Measurements from ENCODE around the gene CPXM2. TPM values are rescaled to one million over a fixed set of nuclear protein-coding genes. Genes with fewer than 3 reads are reported as not detected.
"Not testable (repeated sequence)": the region's sequence is repeated elsewhere in the genome, so short reads cannot be mapped to it uniquely, and the experiment has no call there.

Gene CPXM2
- total and polyA plus RNA-seq, 2 donors, result 5.8 to 6.9 TPM

DNA sequence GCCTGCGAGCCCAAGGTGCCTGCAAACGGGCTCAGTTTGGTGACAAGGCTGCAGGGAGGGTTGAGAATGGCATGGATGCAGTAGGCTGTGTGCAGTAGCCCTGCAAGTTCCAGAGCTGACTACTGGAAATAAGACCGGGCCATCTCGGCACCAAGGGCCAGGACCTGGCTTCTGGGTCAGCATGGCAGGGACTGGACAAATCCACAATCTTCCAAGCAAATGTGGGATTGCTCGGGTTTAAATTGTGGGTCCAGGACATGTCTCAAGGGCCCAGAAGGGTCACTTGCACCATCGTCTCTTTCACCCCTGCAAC, 147.4 kb downstream of the CPXM2 start:
- Histone ChIP-seq H3K9me3 (ENCODE audit: control insufficient read depth in 2 of 2, insufficient read depth in 1 of 2, low read length in 1 of 2) (no peaks in the 10 kb centered on the region), H3K36me3 (ENCODE audit: control insufficient read depth in 2 of 2, insufficient read depth in 2 of 2, low read length in 1 of 2) (no peaks in the 10 kb centered on the region), H3K27ac (ENCODE audit: low read depth in 1 of 2, low read length in 1 of 2) (no peak overlapping the region), H3K4me3 (ENCODE audit: low read length in 2 of 2) (no peak overlapping the region), H3K27me3 (ENCODE audit: control insufficient read depth in 2 of 2, insufficient read depth in 1 of 2, low read length in 1 of 2) (no peaks in the 10 kb centered on the region), H3K4me1 (ENCODE audit: control insufficient read depth in 2 of 2, insufficient read depth in 2 of 2, low read length in 2 of 2) (no peaks in the 10 kb centered on the region)
- DNase-seq (ENCODE audit: low read depth in 6 of 9, low spot score in 9 of 9), result no peak
- 87% methylated on average over 6 of the region's 6 CpGs for WGBS

- H3K36me3 ChIP-seq (ENCODE audit: control insufficient read depth in 2 of 2, insufficient read depth in 2 of 2, low read length in 1 of 2), result no peaks in the 10 kb centered on the region
- no peaks in the 10 kb centered on the region for H3K27me3 ChIP-seq (ENCODE audit: control insufficient read depth in 2 of 2, insufficient read depth in 1 of 2, low read length in 1 of 2)
- WGBS, result 86% methylated on average over 13 of the region's 13 CpGs
- H3K4me1 ChIP-seq (ENCODE audit: control insufficient read depth in 2 of 2, insufficient read depth in 2 of 2, low read length in 2 of 2), result no peaks in the 10 kb centered on the region
- no peak overlapping the region for H3K4me3 ChIP-seq (ENCODE audit: low read length in 2 of 2)
- no peak overlapping the region for H3K27ac ChIP-seq (ENCODE audit: low read depth in 1 of 2, low read length in 1 of 2)
- no peak for DNase-seq (ENCODE audit: low read depth in 6 of 9, low spot score in 9 of 9)
- H3K9me3 ChIP-seq (ENCODE audit: control insufficient read depth in 2 of 2, insufficient read depth in 1 of 2, low read length in 1 of 2), result no peaks in the 10 kb centered on the region
These were observed 148.0 kb downstream of the CPXM2 start for GRCh38 chr10:123743441-123744223.

GRCh38 chr10:123742751-123743440, 148.7 kb downstream of the CPXM2 start:
- Histone ChIP-seq H3K27me3 (ENCODE audit: control insufficient read depth in 2 of 2, insufficient read depth in 1 of 2, low read length in 1 of 2) (no peaks in the 10 kb centered on the region), H3K4me3 (ENCODE audit: low read length in 2 of 2) (no peak overlapping the region), H3K4me1 (ENCODE audit: control insufficient read depth in 2 of 2, insufficient read depth in 2 of 2, low read length in 2 of 2) (no peaks in the 10 kb centered on the region), H3K9me3 (ENCODE audit: control insufficient read depth in 2 of 2, insufficient read depth in 1 of 2, low read length in 1 of 2) (no peaks in the 10 kb centered on the region), H3K27ac (ENCODE audit: low read depth in 1 of 2, low read length in 1 of 2) (no peak overlapping the region), H3K36me3 (ENCODE audit: control insufficient read depth in 2 of 2, insufficient read depth in 2 of 2, low read length in 1 of 2) (no peaks in the 10 kb centered on the region)
- WGBS, result 83% methylated on average over 10 of the region's 10 CpGs
- no peak for DNase-seq (ENCODE audit: low read depth in 6 of 9, low spot score in 9 of 9)

GRCh38 chr10:123741711-123742110, 149.9 kb downstream of the CPXM2 start:
- Histone ChIP-seq H3K4me1 (ENCODE audit: control insufficient read depth in 2 of 2, insufficient read depth in 2 of 2, low read length in 2 of 2) (no peaks in the 10 kb centered on the region), H3K27ac (ENCODE audit: low read depth in 1 of 2, low read length in 1 of 2) (no peak overlapping the region), H3K36me3 (ENCODE audit: control insufficient read depth in 2 of 2, insufficient read depth in 2 of 2, low read length in 1 of 2) (no peaks in the 10 kb centered on the region), H3K4me3 (ENCODE audit: low read length in 2 of 2) (no peak overlapping the region), H3K9me3 (ENCODE audit: control insufficient read depth in 2 of 2, insufficient read depth in 1 of 2, low read length in 1 of 2) (no peaks in the 10 kb centered on the region), H3K27me3 (ENCODE audit: control insufficient read depth in 2 of 2, insufficient read depth in 1 of 2, low read length in 1 of 2) (no peaks in the 10 kb centered on the region)
- 96% methylated on average over 5 of the region's 5 CpGs for WGBS
- no peak for DNase-seq (ENCODE audit: low read depth in 6 of 9, low spot score in 9 of 9)

DNA sequence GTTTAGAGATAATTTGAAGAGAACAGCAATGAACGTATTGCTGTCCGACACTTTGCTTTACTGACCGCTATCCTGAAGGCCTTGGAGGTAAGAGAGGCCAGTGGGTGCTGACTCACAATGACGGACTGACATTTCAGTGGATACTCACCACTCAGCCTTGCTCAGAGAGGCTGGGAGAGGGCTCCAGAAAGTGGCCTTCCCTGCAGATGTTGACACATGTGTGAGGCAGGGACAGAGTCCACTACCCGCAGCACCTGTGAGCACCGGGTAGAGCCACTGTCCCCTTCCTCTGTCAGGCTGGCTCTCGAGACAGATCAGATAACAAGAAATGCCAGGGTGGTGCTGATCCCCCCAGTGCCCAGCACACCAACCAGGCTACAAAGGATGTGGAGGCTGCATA, 150.5 kb downstream of the CPXM2 start:
- WGBS, result 73% methylated on average over 7 of the region's 7 CpGs
- no peaks in the 10 kb centered on the region for H3K4me1 ChIP-seq (ENCODE audit: control insufficient read depth in 2 of 2, insufficient read depth in 2 of 2, low read length in 2 of 2)
- no peak for DNase-seq (ENCODE audit: low read depth in 6 of 9, low spot score in 9 of 9)
- no peaks in the 10 kb centered on the region for H3K36me3 ChIP-seq (ENCODE audit: control insufficient read depth in 2 of 2, insufficient read depth in 2 of 2, low read length in 1 of 2)
- no peaks in the 10 kb centered on the region for H3K27me3 ChIP-seq (ENCODE audit: control insufficient read depth in 2 of 2, insufficient read depth in 1 of 2, low read length in 1 of 2)
- no peaks in the 10 kb centered on the region for H3K9me3 ChIP-seq (ENCODE audit: control insufficient read depth in 2 of 2, insufficient read depth in 1 of 2, low read length in 1 of 2)
- H3K4me3 ChIP-seq (ENCODE audit: low read length in 2 of 2), result no peak overlapping the region
- no peak overlapping the region for H3K27ac ChIP-seq (ENCODE audit: low read depth in 1 of 2, low read length in 1 of 2)

GRCh38 chr10:123736917-123737316, 154.7 kb downstream of the CPXM2 start:
- H3K27ac ChIP-seq (ENCODE audit: low read depth in 1 of 2, low read length in 1 of 2); H3K4me1 ChIP-seq (ENCODE audit: control insufficient read depth in 2 of 2, insufficient read depth in 2 of 2, low read length in 2 of 2); DNase-seq (ENCODE audit: low read depth in 6 of 9, low spot score in 9 of 9); H3K4me3 ChIP-seq (ENCODE audit: low read length in 2 of 2); H3K9me3 ChIP-seq (ENCODE audit: control insufficient read depth in 2 of 2, insufficient read depth in 1 of 2, low read length in 1 of 2); H3K27me3 ChIP-seq (ENCODE audit: control insufficient read depth in 2 of 2, insufficient read depth in 1 of 2, low read length in 1 of 2); H3K36me3 ChIP-seq (ENCODE audit: control insufficient read depth in 2 of 2, insufficient read depth in 2 of 2, low read length in 1 of 2): not testable (repeated sequence)
- 94% methylated on average over 4 of the region's 4 CpGs for WGBS

DNA sequence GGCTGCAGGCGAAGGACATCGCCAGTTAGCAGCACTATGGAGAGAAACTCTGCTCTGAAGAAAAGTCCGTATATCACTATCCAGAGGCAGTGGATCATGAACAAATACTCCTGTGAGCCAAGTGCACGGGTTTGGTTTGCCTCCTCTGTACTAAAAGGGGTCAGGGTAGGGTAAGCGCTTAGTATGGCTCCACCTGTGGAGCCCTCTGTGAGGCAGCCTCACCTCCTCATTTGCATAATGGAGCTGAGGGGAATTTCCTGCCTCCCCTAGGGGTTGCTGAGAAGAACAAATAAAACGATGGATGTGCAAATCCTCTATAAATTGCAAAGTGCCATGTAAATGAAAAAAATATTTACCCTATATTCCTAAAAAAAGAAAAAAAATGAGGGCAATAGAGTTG, 162.1 kb downstream of the CPXM2 start:
- DNase-seq (ENCODE audit: low read depth in 6 of 9, low spot score in 9 of 9), result no peak
- 82% methylated on average over 6 of the region's 6 CpGs for WGBS
- H3K9me3 ChIP-seq (ENCODE audit: control insufficient read depth in 2 of 2, insufficient read depth in 1 of 2, low read length in 1 of 2), result peaks cover 0 to 5% of the 10 kb centered on the region in 2 donors
- H3K27ac ChIP-seq (ENCODE audit: low read depth in 1 of 2, low read length in 1 of 2), result no peak overlapping the region
- no peak overlapping the region for H3K4me3 ChIP-seq (ENCODE audit: low read length in 2 of 2)
- H3K27me3 ChIP-seq (ENCODE audit: control insufficient read depth in 2 of 2, insufficient read depth in 1 of 2, low read length in 1 of 2), result no peaks in the 10 kb centered on the region
- no peaks in the 10 kb centered on the region for H3K36me3 ChIP-seq (ENCODE audit: control insufficient read depth in 2 of 2, insufficient read depth in 2 of 2, low read length in 1 of 2)
- H3K4me1 ChIP-seq (ENCODE audit: control insufficient read depth in 2 of 2, insufficient read depth in 2 of 2, low read length in 2 of 2), result no peaks in the 10 kb centered on the region

DNA sequence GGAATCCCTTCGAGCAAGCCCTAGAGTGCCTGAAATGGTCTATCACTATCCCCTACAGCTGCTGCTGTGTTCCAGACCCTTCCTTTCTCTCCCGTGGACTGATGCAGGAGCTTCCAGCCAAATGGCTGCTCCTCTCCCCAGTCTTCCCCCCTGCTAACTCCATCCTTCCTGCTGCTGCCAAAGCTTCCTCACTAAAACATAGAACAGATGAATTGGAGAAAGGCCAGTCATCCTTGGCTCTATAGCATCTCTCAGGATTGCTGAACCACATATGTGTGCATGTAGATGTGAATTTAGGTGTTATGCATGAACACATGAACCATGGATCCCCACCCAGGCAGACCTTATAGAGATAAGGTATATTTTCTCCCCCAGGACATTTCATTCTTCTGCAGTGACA, 164.8 kb downstream of the CPXM2 start:
- WGBS, result 84% methylated on average over 2 of the region's 2 CpGs
- H3K36me3 ChIP-seq (ENCODE audit: control insufficient read depth in 2 of 2, insufficient read depth in 2 of 2, low read length in 1 of 2), result no peaks in the 10 kb centered on the region
- H3K4me1 ChIP-seq (ENCODE audit: control insufficient read depth in 2 of 2, insufficient read depth in 2 of 2, low read length in 2 of 2), result no peaks in the 10 kb centered on the region
- H3K27ac ChIP-seq (ENCODE audit: low read depth in 1 of 2, low read length in 1 of 2), result no peak overlapping the region
- no peak overlapping the region for H3K4me3 ChIP-seq (ENCODE audit: low read length in 2 of 2)
- H3K27me3 ChIP-seq (ENCODE audit: control insufficient read depth in 2 of 2, insufficient read depth in 1 of 2, low read length in 1 of 2), result no peaks in the 10 kb centered on the region
- H3K9me3 ChIP-seq (ENCODE audit: control insufficient read depth in 2 of 2, insufficient read depth in 1 of 2, low read length in 1 of 2), result peaks cover 0 to 5% of the 10 kb centered on the region in 2 donors
- no peak for DNase-seq (ENCODE audit: low read depth in 6 of 9, low spot score in 9 of 9)

DNA sequence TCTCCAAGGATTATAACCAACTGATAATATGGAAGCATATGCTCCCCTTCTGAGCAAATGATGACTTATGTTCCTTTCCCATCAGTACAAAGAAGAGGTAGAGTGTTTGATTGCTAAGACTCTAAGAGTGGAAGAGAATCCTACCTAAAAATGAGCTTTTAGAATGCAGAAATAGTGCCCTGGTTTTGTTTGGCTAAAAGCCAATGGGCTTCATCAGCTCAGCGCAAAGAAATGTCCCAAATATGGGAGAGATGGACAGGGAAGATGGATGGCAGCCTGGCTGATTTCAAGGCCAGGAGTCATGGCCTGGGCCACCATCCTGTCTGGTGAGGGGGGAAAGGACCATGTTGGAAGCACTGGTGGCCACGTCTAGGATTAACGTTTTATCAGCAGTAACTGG, 165.2 kb downstream of the CPXM2 start:
- H3K27me3 ChIP-seq (ENCODE audit: control insufficient read depth in 2 of 2, insufficient read depth in 1 of 2, low read length in 1 of 2), result no peaks in the 10 kb centered on the region
- H3K4me1 ChIP-seq (ENCODE audit: control insufficient read depth in 2 of 2, insufficient read depth in 2 of 2, low read length in 2 of 2), result no peaks in the 10 kb centered on the region
- no peaks in the 10 kb centered on the region for H3K36me3 ChIP-seq (ENCODE audit: control insufficient read depth in 2 of 2, insufficient read depth in 2 of 2, low read length in 1 of 2)
- no peak for DNase-seq (ENCODE audit: low read depth in 6 of 9, low spot score in 9 of 9)
- WGBS, result 61% methylated on average over 3 of the region's 3 CpGs
- no peak overlapping the region for H3K27ac ChIP-seq (ENCODE audit: low read depth in 1 of 2, low read length in 1 of 2)
- H3K9me3 ChIP-seq (ENCODE audit: control insufficient read depth in 2 of 2, insufficient read depth in 1 of 2, low read length in 1 of 2), result peaks cover 0 to 5% of the 10 kb centered on the region in 2 donors
- no peak overlapping the region for H3K4me3 ChIP-seq (ENCODE audit: low read length in 2 of 2)
